GM19239 (cell line): ENCODE data around the gene TOP1.

Experiments
- DNase-seq: peaks from one replicate; pipeline ENCODE4 v3.0.0; 2011; ENCODE audit warnings: low spot score; ENCODE audit not compliant: insufficient read length
- FAIRE-seq: peaks from 2 replicates; lab custom pipeline; 2011; peaks lifted over from hg19 to GRCh38; lab: Jason Lieb, UNC

TOP1 gene

DNA sequence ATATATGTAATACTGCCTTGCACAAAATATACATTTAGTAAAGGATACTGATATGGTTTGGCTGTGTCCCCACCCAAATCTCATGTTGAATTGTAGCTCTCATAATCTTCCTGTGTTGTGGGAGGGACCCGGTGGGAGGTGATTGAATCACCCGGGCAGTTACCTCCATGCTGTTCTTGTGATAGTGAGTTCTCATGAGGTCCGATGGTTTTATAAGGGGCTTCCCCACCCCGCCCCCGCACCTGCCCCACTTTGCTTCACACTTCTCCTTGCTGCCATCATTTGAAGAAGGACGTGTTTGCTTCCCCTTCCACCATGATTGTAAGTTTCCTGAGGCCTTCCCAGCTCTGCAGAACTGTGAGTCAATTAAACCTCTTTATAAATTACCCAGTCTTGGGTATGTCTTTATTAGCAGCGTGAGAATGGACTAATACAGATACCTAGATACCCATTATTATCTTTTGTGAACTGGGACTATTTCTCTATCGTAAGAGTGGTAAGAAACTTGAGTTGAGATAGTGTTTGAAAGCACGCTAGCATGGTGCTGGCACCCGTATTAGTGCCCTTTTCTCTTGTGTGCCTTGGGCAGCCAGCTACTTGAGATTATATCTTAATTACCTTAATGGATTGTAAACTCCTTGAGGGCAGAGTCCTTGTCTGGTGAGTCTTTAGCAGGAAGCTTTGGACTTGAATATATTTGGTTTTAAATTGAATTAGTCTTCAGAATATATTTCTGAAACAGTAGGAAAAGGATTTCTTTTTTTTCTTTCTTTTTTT is 25.6 kb downstream of the TOP1 start:
- DNase-seq, result no peak

DNA sequence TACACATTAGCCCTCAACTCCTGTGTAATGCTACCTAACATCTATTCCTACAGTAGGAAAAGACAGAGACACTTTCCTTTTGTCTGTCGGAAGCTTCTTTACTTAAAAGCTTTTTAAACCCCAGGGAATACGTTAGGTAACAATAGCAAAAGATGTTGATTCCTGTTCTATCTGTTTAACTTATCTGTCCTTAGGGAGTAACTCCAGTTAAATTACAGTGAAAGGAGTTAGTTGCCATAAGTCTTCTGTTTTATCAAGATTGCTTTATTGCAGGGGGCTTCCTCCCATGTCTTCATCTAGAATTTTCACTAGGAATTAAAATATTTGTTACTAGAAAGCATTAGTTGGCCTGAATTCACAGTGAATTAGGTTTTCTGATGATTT is 26.2 kb downstream of the TOP1 start:
- FAIRE-seq, result no peak
- DNase-seq, result no peak

More for the DNA sequence above, 25.6 kb downstream of the TOP1 start:
- FAIRE-seq, result no peak

DNA sequence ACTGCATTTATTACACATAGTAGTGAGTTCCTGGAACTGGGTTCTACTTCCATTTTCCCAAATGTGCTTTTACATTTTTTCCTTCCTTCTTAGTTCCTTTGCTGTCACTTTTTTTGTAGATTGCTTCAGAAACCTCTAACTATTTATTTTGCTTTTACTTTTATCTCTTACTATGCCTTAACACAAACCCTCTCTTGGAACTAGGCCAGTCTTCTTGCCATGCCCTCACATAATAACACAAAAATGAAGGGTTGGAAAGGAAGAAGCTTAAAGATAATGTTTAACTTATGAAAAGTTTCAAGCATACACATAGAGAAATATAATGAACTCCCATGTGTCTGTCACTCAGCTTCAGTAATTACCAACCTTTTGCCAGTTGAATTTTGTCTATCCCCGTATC is 27.1 kb downstream of the TOP1 start:
- FAIRE-seq (no peak), DNase-seq (no peak)

DNA sequence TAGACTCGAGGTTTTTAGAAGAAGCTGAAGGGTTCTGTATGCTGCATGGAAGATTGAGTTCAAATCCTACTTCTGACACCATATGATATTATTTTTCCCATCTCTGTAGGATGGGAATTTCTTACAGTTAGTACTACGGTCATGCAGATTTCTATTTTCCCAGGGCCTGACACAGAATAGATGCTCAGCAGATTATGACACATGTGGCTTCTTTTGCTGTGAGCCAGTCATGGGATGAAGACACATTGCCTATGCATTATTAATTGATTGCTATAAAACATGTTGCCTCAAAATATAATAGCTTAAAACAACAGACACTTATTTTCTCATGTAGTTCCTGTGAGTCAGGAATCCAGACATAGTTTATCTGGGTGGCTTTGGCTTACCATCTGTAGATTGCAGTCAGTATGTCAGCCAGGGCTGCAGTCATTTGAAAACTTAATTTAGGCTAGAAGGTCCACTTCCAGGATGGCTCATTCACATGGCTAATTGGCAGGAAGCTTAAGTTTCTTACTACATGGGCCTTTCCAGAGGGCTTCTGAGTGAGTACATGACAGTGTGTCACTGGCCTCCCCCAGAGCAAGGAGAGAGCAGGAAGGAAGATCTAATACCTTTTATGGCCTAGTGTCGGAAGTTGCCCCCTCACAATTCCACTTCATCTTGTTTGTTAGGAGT is 29.5 kb downstream of the TOP1 start:
- DNase-seq (no peak), FAIRE-seq (no peak)

DNA sequence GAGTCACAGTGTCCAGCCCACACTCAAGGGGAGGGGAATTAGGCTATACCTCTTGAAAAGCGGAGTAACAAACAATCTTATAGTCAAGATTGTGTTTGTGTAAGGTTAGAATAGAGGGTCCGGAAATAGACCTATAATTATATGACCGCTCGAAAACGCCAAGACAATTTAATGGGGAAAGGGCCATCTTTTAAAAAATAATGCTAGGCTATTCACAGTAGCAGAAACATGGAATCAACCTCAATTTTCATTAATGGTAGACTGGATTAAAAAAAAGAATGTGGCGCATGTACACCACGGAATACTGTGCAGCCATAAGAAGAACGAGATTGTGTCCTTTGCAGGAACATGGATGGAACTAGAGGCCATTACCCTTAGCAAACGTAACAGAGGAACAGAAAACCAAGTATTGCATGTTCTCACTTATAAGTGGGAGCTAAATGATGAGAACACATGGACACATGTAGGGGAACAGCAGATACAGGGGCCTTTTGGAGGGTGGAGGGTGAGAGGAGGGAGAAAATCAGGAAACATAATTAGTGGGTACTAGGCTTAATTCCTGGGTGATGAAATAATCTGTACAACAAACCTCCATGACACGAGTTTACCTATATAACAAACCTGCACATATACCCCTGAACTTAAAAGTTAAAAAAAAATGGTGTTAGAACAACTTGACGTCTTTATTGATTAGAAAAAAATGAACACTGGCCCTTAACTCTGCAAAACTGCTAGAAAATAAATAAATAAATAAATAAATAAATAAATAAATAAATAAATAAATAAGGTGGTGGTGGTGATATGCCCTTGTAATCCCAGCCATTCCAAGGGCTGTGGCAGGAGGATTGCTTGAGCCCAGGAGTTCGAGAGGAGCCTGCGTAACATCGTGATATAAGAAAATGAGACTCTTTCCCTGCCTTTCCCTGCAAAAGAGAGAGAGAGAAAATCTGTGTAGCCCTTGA is 30.3 kb downstream of the TOP1 start:
- DNase-seq, result no peak
- FAIRE-seq, result no peak

DNA sequence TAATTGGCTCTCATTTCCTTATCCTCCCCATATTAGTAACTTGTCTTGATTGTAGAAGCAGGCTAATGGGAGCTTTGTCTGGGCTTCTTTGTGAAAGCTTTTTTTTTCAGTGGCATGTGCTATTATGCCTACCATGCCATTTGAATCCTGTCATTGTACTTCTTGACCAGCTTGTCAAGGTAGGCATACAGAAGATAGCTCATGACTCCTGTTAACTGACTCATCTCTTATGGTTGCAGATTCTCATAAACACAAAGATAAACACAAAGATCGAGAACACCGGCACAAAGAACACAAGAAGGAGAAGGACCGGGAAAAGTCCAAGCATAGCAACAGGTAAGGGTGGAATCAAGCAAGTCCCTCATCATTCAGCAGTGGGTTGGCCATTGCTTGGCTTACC is 32.5 kb downstream of the TOP1 start:
- FAIRE-seq, result no peak

DNA sequence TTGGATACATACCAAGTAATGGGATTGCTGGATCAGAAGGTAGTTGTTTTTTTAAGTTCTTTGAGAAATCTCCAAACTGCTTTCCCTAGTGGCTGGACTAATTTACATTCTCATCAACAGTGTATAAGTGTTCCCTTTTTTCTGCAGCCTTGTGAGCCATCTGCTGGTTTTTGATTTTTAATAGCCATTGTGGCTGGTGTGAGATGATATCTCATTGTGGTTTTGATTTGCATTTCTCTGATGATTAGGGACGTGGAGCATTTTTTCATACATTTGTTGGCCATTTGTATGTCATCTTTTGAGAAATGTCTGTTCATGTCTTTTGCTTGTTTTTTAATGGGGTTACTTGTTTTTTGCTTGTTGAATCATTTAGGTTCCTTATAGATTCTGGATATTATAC is 34.8 kb downstream of the TOP1 start:
- DNase-seq (no peak), FAIRE-seq (no peak)

More for the DNA sequence above, 32.5 kb downstream of the TOP1 start:
- no peak for DNase-seq

DNA sequence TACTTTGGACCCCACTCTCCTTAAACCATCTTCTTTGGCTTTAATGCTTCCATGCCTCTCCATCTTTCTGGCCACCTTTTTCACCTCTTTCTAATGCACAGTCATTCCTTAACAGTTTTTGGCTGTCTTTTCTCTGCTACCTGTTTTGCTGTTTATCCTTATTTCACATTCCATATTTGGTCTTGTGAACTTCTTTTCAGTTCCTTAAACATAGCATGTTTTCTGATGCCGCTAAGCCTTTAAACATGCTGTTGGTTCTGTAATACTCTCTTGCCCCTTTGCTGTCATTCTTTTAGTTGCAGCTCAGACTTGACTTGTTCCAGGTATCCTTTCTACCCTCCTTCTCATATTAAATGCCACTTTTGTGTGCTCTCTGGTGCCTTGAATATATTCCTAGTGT is 35.8 kb downstream of the TOP1 start:
- DNase-seq (no peak), FAIRE-seq (peak; percentile 69)

DNA sequence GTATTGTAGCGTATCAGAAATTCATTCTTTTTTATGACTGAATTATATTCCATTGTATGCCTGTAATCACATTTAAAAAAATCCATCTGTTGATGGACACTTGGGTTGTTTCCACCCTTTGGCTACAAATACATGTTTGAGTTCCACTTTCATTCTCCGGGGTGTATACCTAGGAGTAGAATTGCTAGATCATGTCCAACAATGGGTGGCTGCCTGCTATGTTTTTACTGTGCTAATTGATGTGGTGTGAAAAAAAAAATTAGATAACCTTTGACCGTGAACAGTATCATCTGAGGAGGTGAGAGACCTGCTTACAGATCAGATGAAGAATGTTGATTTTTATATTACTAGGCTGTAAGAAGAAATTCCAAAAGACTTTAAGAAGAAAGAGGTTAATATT is 37.1 kb downstream of the TOP1 start:
- DNase-seq (no peak), FAIRE-seq (no peak)

DNA sequence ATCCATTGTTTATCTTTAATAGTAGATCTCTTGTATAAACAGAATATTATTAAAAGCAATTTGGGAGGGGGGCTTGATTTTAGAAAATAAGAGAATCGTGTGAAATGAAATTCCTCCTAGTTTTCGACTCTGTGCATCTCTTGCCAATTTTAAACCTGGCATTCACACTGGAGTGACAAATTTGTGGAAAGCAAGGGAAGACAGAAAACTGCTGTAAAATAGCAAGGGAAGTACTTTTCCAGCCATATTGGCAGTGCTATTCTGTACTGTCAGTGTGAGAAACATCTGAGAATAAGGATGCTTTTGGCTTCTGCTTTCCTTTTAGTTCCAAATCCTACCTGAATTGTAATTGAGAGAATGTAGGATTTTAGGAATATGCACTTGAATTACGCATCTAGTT is 40.2 kb downstream of the TOP1 start:
- FAIRE-seq, result no peak
- no peak for DNase-seq

DNA sequence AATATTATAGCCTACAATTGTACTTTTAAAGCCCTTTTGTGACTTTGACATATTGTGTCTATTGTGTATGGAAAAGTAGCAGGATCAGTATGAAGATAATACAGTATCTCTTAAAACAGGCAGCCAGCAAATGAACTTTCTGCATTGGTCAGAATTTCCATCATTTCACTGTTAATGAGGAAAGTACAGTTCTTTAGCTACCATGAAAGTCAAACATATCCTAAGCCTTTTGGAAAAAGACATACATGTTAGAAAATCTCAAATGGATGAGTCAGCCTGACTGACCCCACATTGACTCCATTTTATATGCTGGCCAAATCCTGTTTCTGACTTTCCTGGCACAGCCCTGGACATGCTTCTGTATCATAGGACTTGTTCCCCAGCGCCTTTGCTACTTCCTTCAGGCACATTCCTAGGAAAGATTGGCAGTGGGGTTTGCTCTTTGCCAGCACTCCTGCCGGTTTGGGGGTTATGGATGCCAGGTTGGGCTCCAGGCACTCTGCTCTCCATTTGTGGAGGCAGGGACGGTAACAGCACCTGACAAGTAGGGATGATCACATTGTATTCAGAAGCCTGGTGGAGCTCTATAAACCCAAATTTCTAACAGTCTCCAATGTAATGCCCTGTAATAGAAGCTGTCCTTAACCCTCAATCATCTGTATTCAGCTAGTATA is 43.7 kb downstream of the TOP1 start:
- DNase-seq, result no peak
- FAIRE-seq, result no peak

DNA sequence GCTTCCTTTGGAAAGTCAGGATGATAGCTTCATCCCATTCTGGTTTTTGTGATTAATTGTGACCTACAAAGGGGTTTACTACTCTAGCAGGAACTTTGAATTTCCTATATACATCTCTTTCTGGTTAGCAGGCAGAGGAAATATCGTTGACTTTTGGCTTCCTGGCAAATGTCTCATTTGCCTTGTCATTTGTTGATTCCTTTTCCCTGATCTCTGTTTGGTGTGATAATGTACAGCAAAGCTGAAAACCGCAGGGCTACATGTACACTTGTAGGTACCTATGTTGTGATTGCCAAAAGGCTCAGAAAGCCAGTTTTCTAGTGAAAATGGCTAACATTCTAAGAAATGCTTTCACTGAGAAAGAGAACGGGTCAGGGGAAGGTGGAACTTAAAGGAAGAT is 44.3 kb downstream of the TOP1 start:
- FAIRE-seq (no peak), DNase-seq (no peak)

DNA sequence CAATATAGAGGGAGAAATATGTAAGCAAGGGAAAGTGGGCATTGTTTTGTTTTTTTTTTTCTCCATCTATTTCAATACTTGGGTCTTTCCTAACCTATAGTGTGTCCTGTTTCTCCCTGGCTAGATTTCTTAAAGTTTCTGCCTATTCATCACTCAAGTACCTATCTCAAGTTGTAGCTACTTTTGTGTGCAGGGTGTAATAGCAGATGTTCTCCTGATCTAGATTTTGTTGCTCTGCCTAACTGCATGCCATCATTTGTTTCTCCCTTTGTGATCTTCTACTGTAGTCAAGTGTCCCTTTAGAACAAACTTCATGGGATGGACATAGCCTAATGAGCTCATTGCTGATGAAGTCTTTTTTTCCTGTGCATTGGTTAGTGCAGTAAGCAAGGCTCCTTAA is 45.8 kb downstream of the TOP1 start:
- DNase-seq, result no peak
- no peak for FAIRE-seq

DNA sequence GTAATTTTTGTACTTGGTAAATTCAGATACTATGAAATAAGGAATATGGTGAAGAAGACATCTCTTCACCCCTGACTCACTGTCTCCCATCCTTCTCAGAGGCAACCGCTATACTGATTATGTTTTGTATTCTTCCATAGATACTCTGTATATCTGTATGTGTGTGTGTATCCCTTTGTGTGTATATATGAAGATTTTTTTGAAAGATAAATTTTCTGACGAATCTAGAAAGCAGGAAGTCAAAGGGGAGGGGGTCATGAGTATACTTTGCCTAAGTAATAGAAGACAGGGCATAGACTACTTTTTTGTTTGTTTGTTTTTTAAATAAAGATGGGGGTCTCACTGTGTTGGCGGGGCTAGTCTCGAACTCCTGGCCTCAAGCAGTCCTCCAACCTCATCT is 48.2 kb downstream of the TOP1 start:
- DNase-seq (no peak), FAIRE-seq (no peak)

DNA sequence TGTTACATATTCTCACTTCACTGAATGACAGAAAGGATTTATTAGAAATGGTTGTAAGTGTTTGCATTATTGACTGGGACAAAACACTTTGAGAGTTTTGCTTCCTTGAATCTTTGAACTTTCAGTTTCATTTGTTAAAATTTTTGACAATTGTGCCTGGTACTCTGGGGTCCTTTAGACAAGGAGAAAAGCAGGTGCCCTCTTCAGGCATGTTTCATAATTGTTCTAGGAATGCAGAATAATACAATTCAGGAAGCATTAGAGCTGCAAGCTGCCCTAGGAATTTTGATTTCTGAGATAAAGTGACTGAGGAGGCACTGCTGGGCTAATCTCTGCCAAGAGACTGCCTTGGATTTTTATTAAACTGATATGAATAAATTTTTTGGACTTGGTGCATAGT is 49.7 kb downstream of the TOP1 start:
- FAIRE-seq, result no peak
- no peak for DNase-seq

DNA sequence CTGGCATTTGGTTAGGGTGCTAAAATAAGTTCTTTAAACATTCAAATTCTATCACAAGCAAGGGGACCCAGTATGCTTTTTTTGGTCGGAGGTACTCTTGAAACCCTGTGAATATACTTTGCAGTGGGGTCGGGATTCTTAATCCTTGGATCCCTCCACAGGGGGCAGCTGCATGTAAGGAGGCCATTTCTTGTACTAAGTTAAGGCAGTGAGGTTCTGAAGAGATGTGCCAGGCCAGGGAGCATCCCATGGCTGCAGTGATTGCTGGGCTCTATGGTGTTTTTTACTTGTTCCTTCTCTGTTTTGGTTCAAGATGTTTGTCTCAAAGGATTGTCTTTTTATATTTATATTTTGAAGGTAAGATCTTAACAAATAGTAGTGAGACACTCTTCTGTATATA is 50.4 kb downstream of the TOP1 start:
- DNase-seq, result no peak
- FAIRE-seq, result no peak

DNA sequence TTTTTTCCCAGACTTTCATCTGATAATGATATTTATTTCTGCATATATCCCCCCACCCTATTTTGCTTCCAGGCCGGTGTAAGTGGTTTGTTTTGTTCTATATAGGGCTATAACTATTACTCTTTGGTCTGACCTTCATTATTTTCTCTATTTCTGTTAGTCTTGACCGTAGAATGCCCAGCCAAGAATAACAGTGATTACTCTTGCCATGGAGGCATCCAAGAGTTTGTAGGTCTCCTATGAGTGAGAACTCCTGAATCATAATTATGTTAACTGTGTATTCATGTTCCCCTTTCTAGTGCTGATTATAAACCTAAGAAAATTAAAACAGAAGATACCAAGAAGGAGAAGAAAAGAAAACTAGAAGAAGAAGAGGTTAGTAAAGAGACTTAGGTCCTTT is 52.2 kb downstream of the TOP1 start:
- FAIRE-seq, result no peak

DNA sequence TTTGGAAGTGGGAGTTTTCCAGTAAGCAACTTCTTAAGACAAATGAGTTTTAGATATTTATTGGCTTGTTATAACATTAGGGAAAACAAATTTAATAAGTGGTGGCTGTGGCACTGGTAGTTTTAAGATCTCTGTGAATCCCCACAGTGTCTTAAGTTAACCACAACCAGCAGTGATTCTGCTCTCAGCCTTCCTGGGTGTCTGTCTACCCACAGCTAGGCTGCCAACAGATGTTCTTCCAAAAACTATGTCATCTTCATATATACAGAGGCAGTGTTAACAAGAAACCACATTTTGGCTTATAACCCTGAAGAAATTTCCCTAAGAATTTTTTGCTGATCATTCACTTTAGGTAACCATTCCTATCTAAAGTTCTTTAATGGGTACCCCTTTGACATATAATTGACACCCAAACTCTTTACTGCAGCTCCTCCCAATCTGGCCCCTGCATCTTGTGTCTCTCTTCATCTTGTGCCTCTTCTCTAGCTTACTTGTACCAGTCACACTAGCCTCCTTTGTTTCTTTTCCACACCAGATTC is 52.7 kb downstream of the TOP1 start:
- DNase-seq (no peak), FAIRE-seq (no peak)

More for the DNA sequence above, 52.2 kb downstream of the TOP1 start:
- DNase-seq, result no peak

DNA sequence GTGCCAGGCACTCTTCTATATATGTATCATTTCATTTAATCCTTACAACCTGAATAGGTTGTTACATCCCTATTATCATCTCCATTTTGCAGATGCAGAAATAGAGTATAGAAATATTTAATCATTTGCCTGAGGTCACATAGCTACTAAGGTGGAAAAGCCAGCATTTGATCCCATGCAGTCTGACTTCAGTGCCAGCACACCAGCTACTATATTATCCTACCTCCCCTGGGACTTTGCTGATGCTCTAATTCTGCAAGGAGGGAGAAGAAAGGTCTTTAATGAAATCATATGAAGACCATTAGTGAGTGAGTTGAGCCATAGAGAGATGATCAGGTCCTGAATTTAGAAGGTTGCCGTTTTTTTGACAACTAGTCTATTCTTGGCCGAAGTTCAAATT is 53.7 kb downstream of the TOP1 start:
- DNase-seq, result no peak
- no peak for FAIRE-seq

DNA sequence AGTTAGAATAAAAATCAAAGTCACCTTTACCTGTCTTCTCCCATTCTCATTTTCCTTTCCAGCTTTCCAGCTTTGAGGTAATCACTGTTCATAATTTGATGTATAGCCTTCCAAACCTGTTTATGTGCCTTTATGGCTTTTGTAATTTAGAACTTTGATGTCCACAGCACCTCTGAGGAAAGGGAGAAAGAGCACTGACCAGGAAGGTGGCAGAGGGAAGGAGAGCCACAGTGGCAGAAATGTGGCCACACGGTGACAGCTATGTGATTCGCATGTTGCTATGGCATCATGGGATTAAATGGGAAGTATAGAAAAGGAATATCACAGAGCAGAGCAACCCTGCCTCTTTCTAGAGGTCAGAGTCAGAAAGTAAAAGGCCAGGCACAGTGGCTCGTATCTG is 57.0 kb downstream of the TOP1 start:
- FAIRE-seq (no peak), DNase-seq (no peak)
